ENCODE measurements around the gene FAF1. TPM values are rescaled to one million over a fixed set of nuclear protein-coding genes. Genes with fewer than 3 reads are reported as not detected.

Gene FAF1
- total RNA-seq, 4 donors from 2014 or later, result 33.8 to 55.8 (median 45.6) TPM

DNA sequence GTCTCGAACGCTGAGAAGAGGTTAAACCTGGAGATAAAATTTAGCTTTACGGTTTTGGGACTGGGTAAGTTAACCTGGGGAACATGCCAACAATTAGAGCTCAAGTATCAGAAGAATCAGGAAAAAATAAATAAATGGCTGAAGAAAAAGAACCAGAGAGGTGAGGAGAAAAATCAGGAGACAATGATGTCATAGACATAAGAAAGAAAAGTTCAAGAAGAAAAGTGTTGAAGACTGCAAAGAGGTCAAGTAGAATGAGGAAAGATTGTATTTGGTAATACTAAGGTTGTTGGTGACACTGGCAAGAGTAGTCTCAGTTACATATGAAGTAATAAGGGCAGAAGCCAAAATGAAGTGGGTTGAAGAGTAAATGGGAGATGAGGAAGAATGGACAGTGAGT is 36.0 kb upstream of the FAF1 start:
- no peak for TF ChIP-seq POLR2A (IDR thresholded peaks at IDR 0.05)
- TF ChIP-seq, protein P1, sequence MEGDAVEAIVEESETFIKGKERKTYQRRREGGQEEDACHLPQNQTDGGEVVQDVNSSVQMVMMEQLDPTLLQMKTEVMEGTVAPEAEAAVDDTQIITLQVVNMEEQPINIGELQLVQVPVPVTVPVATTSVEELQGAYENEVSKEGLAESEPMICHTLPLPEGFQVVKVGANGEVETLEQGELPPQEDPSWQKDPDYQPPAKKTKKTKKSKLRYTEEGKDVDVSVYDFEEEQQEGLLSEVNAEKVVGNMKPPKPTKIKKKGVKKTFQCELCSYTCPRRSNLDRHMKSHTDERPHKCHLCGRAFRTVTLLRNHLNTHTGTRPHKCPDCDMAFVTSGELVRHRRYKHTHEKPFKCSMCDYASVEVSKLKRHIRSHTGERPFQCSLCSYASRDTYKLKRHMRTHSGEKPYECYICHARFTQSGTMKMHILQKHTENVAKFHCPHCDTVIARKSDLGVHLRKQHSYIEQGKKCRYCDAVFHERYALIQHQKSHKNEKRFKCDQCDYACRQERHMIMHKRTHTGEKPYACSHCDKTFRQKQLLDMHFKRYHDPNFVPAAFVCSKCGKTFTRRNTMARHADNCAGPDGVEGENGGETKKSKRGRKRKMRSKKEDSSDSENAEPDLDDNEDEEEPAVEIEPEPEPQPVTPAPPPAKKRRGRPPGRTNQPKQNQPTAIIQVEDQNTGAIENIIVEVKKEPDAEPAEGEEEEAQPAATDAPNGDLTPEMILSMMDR (IDR thresholded peaks at IDR 0.05), result no peak
- WGBS, 2 donors, result 86 to 90% methylated on average over 3 of the region's 3 CpGs
- intact Hi-C loops (cut with DNase I; ENCODE audit: low total_unique reads), result no loop called here
- H3K4me3 ChIP-seq (ENCODE audit: low read depth, poor library complexity, severe bottlenecking), result no peak overlapping the region
- no peak for DNase-seq (ENCODE audit: low spot score in 2 of 2)

DNA sequence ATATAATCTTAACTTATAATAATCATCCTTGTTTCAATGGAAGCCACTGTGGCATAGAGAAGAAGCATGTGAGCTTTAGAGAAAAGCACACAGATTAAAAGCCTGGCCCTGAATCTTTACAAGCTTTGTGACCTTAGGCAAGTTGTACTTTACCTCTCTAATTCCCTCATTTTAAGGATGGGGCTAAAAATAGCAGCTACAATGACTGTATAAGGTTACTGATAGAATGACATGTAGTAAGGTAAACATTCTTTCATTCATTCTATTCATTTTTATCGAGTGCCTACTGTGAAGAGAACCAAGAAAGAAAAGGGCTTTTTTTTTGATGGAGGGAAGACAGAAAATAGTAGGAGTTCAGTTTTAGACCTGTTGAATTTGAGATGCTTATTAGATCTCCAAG is 35.6 kb upstream of the FAF1 start:
- intact Hi-C loops (cut with DNase I; ENCODE audit: low total_unique reads), result no loop called here
- H3K4me3 ChIP-seq (ENCODE audit: low read depth, poor library complexity, severe bottlenecking), result no peak overlapping the region
- TF ChIP-seq, protein P1 (IDR thresholded peaks at IDR 0.05), result no peak
- no peak for TF ChIP-seq POLR2A (IDR thresholded peaks at IDR 0.05)
- WGBS, 2 donors, result 74 to 76% methylated on average over 1 of the region's 1 CpG
- DNase-seq (ENCODE audit: low spot score in 2 of 2), result no peak

DNA sequence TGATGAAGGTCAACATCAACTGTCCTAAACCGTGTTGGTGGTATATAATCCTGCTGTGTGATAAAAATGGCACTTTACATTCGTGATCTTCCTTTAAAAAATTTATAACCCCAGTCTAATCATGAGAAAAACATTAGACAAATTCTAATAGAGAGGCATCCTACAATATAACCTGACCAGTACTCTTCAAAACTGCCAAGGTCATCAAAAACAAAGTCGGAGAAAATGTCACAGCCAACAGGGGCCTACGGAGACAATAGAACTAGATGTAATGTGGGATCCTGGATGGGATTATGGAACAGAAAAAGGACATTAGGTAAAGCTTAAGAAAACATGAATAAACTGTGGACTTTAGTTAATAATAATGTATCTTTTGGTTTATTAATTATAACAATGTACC is 34.9 kb upstream of the FAF1 start:
- no peak for DNase-seq (ENCODE audit: low spot score in 2 of 2)
- 83 to 84% methylated on average over 4 of the region's 4 CpGs for WGBS, 2 donors
- no peak for TF ChIP-seq POLR2A (IDR thresholded peaks at IDR 0.05)
- TF ChIP-seq, protein P1 (IDR thresholded peaks at IDR 0.05), result no peak
- no peak overlapping the region for H3K4me3 ChIP-seq (ENCODE audit: low read depth, poor library complexity, severe bottlenecking)
- intact Hi-C loops (cut with DNase I; ENCODE audit: low total_unique reads), result no loop called here

DNA sequence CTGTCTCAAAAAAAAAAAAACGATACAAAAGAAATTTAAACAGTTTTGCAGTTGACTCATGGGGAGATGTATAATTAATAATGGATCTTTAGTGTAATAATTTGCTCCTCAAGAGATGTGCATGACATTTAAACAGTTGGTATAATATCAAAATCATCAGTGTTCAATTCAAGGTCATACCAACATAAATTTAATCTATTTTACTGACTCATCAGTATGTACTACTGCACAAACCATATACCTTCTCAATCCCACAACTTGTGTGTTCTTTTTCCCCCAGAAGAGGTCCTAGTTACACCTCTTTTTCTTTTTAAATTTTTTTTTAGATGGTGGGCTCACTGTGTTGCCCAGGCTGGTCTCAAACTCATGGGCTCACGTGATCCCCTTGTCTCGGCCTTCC is 33.6 kb upstream of the FAF1 start:
- DNase-seq (ENCODE audit: low spot score in 2 of 2), result no peak
- 95 to 100% methylated on average over 3 of the region's 3 CpGs for WGBS, 2 donors
- no peak for TF ChIP-seq POLR2A (IDR thresholded peaks at IDR 0.05)
- TF ChIP-seq, protein P1 (IDR thresholded peaks at IDR 0.05), result no peak
- intact Hi-C loops (cut with DNase I; ENCODE audit: low total_unique reads), result no loop called here
- no peak overlapping the region for H3K4me3 ChIP-seq (ENCODE audit: low read depth, poor library complexity, severe bottlenecking)

DNA sequence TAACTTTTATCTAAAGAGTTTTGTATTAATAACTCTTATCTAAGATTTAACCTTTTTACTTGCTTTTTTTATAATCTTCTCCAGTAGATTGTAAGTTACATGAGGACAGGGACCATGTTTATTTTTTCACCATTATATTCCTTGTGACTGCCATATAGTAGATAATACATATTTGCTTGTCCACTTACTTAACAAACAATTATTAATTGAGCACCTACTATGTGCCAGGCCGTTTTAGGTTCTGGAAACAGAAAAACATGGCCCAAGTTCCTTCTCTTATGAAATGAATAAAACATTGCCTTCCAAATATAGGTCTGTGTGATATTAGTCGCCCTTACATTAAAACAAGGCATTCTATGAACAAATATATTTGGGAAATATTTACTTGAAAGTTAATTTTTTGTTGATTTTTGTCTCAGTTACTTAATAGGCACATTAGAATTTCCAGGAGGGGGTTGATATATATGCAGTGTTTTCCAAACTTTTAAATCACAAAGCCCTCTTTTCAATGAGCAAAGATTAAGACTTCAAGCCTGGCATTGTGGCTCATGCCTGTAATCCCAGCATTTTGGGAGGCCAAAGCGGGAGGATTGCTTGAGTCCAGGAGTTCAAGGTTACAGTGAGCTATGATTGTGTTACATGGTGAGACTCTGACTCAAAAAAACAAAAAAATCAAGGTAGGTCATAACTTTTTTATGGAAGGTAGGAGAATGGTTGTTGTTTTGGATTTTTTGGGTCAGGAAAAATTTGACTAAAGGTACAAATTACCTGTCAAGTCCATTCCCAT is 32.7 kb upstream of the FAF1 start:
- TF ChIP-seq, protein P1 (IDR thresholded peaks at IDR 0.05), result no peak
- no peak for TF ChIP-seq POLR2A (IDR thresholded peaks at IDR 0.05)
- H3K4me3 ChIP-seq (ENCODE audit: low read depth, poor library complexity, severe bottlenecking), result no peak overlapping the region
- intact Hi-C loops (cut with DNase I; ENCODE audit: low total_unique reads), result no loop called here
- no peak for DNase-seq (ENCODE audit: low spot score in 2 of 2)
- WGBS, 2 donors, result 91% methylated on average over 3 of the region's 3 CpGs

DNA sequence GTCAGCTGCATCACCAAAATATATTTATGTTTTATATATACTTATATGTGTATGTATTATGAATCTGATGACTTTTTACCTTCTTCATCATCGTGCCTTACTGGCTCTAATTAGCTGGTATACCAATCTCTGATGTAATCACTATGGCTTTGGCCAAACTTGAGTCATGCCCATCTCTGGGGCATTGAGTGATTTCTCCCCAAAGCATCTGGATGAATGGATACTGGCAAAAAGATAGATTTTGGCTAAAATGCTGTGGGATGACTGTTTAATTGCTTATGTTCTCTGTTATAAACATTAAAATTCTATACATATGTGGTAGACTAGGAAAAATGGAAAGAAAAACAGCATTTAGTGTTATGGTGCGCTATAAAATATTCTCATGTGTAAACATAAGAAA is 29.6 kb upstream of the FAF1 start:
- intact Hi-C loops (cut with DNase I; ENCODE audit: low total_unique reads), result no loop called here
- no peak for TF ChIP-seq POLR2A (IDR thresholded peaks at IDR 0.05)
- TF ChIP-seq, protein P1 (IDR thresholded peaks at IDR 0.05), result no peak
- H3K4me3 ChIP-seq (ENCODE audit: low read depth, poor library complexity, severe bottlenecking), result no peak overlapping the region
- no peak for DNase-seq (ENCODE audit: low spot score in 2 of 2)
- 86 to 89% methylated on average over 2 of the region's 2 CpGs for WGBS, 2 donors

Measured in lower leg skin (tissue), 4 donors.